Measurements from ENCODE around the gene GRB10.

DNA sequence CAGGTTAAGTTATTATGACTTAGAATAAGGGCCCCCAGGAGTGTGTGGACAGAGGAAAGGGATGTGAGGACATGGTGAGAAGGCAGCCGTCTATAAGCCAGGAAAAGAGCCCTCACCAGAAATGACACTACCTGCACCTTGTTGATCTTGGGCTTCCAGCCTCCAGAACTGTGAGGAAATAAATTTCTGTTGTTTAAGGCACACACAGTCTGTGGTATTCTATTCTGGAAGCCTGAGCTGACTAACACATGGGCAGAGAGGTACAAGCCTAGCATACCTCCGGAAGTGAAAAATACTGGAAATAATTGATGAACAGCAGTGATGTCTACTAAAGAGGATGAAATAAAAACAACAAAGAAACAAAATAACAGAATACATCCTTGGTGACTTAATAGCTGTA lies 46.1 kb upstream of the GRB10 start:
- TF ChIP-seq POLR2A (IDR thresholded peaks at IDR 0.05) (no peak), CTCF (IDR thresholded peaks at IDR 0.05) (no peak)
